H7 (cell line): ENCODE data around the gene RHOF. TPM values are rescaled to one million over a fixed set of nuclear protein-coding genes. Genes with fewer than 3 reads are reported as not detected.
A peak's percentile ranks its signal among the peaks of the same experiment; 100 is the strongest.

ENCODE experiments used
- DNase-seq: peaks from one replicate; pipeline ENCODE4 v3.0.0; 2012
- H3K27me3 ChIP-seq: 2 replicates; pipeline ENCODE4 v1.6.0; 2011; ENCODE audit warnings: mild to moderate bottlenecking, low read length; ENCODE audit not compliant: control insufficient read depth, insufficient read depth
- H3K36me3 ChIP-seq: replicated peaks from 2 replicates; pipeline ENCODE4 v1.5.1; 2011; ENCODE audit warnings: low read length; ENCODE audit not compliant: control insufficient read depth, insufficient read depth
- H3K4me3 ChIP-seq: 2 replicates; pipeline ENCODE4 v1.5.1; 2011; ENCODE audit warnings: low read depth, mild to moderate bottlenecking, control low read depth, low read length, moderate library complexity; ENCODE audit not compliant: insufficient read depth
- total RNA-seq: library from RNA; depleted of rRNA; stranded (reverse); fragments of >200 nt; shearing (Covaris generic); gene quantifications from 2 replicates; pipeline ENCODE4 v1.2.3, GENCODE V29; 2014

The RHOF gene
- total RNA-seq, 1 experiment from 2014 or later = 23.8 TPM

DNA sequence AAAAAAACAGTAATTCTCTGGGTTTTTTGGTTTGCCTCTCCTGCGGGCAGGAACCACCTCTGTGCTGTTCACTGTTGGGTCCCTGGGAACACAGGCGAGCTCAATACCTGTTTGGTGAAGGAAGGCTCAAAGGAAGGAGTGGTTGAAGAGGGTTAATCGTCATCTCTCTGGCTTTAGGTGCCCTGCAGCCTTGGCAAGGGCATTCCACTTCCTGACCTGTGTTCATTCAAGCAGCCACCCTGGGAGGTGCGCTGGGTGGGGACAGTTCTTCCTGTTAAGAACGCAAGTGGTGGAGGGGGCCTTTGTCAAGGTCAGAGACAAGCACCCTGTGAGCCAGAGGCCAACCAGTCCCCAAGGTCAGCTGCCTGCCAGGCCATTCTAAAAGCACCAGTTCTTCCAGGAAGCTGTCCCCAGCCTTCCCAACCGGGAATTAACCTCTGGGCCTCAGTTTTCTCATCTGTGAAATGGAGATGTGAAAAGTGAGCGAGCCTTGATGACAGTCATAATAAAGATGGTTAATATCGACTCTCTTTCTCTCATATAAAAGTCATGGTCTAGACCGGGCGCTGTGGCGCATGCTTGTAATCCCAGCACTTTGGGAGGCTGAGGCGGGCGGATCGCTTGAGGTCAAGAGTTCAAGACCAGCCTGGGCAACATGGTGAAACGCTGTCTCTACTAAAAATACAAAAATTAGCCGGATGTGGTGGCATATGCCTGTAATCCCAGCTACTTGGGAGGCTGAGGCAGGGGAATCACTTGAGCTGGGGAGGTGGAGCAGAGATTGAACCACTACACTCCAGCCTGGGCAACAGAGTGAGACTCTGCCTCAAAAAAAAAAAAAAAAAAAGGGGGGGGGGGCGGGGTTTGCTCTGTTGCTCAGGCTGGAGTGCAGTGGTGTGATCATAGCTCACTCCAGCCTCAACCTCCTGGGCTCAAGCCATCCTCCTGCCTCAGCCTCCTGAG, 6.1 kb downstream of the RHOF start:
- Histone ChIP-seq H3K4me3 (no peak overlapping the region), H3K27me3 (no peaks in the 10 kb centered on the region), H3K36me3 (no peaks in the 10 kb centered on the region; the same call in 1 of the 2 replicates)
- no peak for DNase-seq

DNA sequence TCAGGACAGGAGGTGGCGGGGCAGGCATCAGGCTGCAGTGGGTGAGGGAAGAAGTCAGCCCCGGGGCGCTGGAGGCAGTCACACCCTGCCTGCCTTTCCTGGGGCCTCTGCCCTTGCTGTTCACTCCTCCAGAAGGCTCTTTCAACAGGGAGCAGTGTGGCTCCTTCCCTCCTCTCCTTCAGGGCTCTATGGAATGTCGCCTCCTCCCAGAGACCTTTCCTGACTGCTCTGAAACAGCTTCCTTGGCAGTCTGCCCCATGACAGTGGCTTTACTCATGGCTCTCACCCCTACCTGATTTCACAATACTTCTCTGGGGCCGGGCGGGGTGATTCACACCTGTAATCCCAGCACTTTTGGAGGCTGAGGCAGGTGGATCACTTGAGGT, 7.1 kb downstream of the RHOF start:
- H3K4me3 ChIP-seq = no peak overlapping the region
- H3K27me3 ChIP-seq = no peaks in the 10 kb centered on the region
- no peaks in the 10 kb centered on the region; the same call in 1 of the 2 replicates for H3K36me3 ChIP-seq
- peak; percentile 52 for DNase-seq

- H3K36me3 ChIP-seq = peaks cover 3% of the 10 kb centered on the region; the same call in 1 of the 2 replicates
- no peaks in the 10 kb centered on the region for H3K27me3 ChIP-seq
- no peak for DNase-seq
- H3K4me3 ChIP-seq = no peak overlapping the region
These were observed 9.0 kb downstream of the RHOF start for GRCh38 chr12:121784460-121784859.

DNA sequence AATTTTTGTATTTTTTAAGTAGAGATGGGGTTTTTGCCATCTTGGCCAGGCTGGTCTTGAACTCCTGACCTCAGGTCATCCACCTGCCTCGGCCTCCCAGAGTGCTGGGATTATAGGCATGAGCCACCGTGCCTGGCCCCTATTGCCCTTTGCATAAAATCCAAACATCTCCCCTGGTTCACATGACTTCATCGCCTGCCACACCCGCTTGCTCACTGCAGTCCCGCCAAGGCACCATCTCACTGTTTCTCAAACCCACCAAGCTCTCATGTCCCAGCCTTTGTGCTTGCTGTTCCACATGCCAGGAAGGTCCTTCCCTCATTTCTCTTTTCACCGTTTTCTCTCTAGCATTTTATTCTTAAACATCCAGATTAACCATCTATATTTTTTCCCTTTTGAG, 9.7 kb downstream of the RHOF start:
- Histone ChIP-seq H3K4me3 (no peak overlapping the region), H3K36me3 (peaks cover 3% of the 10 kb centered on the region), H3K27me3 (no peaks in the 10 kb centered on the region)
- no peak for DNase-seq

- peak; percentile 51 for DNase-seq
- Histone ChIP-seq H3K27me3 (no peaks in the 10 kb centered on the region), H3K36me3 (peaks cover 3% of the 10 kb centered on the region), H3K4me3 (no peak overlapping the region)
These were observed 11.2 kb downstream of the RHOF start for GRCh38 chr12:121781998-121782979.

DNA sequence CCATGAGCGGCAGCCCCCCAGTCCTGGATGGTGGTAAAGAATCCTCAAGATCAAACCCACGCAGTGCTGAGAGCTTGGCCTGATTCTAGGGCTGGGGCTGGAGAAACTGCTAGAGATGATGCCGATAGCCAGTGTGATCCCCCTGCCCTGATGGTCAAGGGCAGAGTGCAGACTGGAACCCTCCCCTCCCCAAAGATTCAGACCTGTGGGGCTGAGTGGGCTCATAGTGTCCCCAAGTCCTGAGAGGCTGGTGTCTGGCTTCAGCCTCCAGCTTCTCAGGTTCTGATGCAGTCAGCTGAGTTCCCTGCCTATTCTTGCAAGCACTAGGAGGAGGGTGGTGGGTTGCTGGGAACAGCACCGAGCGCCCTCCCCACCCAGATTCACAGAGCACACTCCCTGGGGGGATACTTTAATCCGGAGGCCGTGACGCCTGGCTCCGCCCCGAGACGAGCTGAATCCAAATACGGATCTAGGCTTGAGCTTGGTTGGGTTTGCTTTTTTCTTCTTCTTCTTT, 11.9 kb downstream of the RHOF start:
- Histone ChIP-seq H3K4me3 (no peak overlapping the region), H3K36me3 (peaks cover 3% of the 10 kb centered on the region), H3K27me3 (no peaks in the 10 kb centered on the region)
- DNase-seq = peak; percentile 73

DNA sequence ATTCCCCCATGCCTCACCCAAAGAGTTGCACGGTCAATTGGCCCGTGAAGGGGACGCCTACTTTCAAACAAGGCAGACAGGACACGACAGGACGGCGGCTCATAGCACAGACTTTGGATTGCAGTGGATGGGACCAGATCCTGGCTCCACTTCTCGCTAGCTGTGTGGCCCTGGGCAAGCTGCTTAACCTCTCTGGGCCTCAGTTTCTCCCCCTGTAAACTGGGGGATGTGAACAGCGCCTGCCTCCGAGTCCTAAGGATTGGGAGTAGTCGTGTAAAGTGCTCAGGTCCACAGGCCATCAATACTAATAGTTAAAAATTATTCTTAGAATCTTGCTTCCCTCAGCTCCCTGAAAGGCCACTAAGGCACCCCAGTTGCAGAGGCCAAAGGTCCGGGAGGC, 13.1 kb downstream of the RHOF start:
- H3K27me3 ChIP-seq = no peaks in the 10 kb centered on the region
- peaks cover 3% of the 10 kb centered on the region for H3K36me3 ChIP-seq
- no peak for DNase-seq
- H3K4me3 ChIP-seq = no peak overlapping the region

- Histone ChIP-seq H3K27me3 (no peaks in the 10 kb centered on the region), H3K4me3 (no peak overlapping the region), H3K36me3 (peaks cover 3% of the 10 kb centered on the region)
- DNase-seq = peak; percentile 62
These were observed 14.0 kb downstream of the RHOF start for GRCh38 chr12:121779422-121779895.

DNA sequence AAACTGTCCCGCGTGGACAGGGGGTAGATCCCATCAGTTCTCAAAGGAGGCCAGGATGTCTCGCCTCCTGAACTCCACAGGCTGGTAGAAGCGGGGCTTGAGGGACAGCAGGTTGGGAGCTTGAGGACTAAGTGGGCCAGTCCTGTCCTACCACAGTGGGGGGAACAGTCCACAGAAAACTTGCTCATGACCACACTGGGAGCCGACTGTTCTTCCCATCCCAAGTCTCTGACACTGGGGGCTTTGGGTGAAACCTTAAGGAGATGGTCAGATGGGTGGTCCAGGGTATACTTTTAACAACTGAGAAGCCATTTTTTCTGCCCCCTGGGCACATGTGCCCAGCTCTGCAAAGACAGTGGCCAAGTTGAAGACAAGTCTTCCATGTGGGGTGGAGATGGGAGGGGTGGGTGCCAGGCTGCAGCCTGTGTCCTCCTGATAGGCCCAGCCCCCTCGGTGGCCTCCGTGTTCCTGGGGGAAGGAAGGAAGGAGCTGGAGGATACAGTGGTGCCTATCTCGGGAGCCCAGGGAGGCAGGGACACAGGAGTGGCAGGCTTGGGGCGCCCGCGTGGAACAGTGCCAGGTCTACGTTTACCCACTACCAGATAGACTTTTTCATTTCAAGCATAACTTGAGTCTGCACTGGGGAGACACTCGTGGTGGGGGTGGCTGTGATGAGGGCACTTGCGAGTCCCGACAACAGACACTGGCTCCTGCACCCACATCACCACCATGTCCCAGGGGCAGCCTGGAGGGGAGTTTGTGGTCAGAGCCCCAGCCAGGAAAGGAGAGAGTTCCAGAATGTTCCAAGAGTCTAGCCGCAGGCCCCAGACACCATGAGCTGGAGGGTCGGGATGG, 14.7 kb downstream of the RHOF start:
- DNase-seq = peak; percentile 58
- no peaks in the 10 kb centered on the region for H3K27me3 ChIP-seq
- peaks cover 3% of the 10 kb centered on the region for H3K36me3 ChIP-seq
- no peak overlapping the region for H3K4me3 ChIP-seq

GRCh38 chr12:121776190-121777098, 17.0 kb downstream of the RHOF start:
- peak; percentile 97 for DNase-seq
- H3K36me3 ChIP-seq = peaks cover 5% of the 10 kb centered on the region
- no peak overlapping the region for H3K4me3 ChIP-seq
- H3K27me3 ChIP-seq = no peaks in the 10 kb centered on the region

GRCh38 chr12:121775501-121775900, 18.0 kb downstream of the RHOF start:
- DNase-seq = peak; percentile 80
- Histone ChIP-seq H3K36me3 (peaks cover 5% of the 10 kb centered on the region), H3K27me3 (no peaks in the 10 kb centered on the region), H3K4me3 (no peak overlapping the region)

GRCh38 chr12:121774968-121775474, 18.5 kb downstream of the RHOF start:
- H3K36me3 ChIP-seq = peaks cover 2% of the 10 kb centered on the region
- H3K27me3 ChIP-seq = no peaks in the 10 kb centered on the region
- no peak overlapping the region for H3K4me3 ChIP-seq
- DNase-seq = peak; percentile 92
